Progenitor cell of endocrine pancreas (in vitro differentiated cells): Measurements from ENCODE around the gene THSD4. TPM values are rescaled to one million over a fixed set of nuclear protein-coding genes. Genes with fewer than 3 reads are reported as not detected.

Source experiments
- DNase-seq: peaks from one replicate; pipeline ENCODE4 v3.0.0; 2021; ENCODE audit warnings: low spot score; ENCODE audit not compliant: unreplicated experiment
- H3K27ac Mint-ChIP-seq: 2 replicates; pipeline ENCODE4 v1.8.0; 2021; ENCODE audit warnings: mild to moderate bottlenecking, moderate library complexity, mixed read lengths
- H3K27me3 Mint-ChIP-seq: 2 replicates; pipeline ENCODE4 v1.8.0; 2021; ENCODE audit warnings: mixed read lengths
- H3K36me3 Mint-ChIP-seq: 2 replicates; pipeline ENCODE4 v1.8.0; 2022; ENCODE audit warnings: mixed read lengths; ENCODE audit not compliant: insufficient read depth
- H3K4me1 Mint-ChIP-seq: 2 replicates; pipeline ENCODE4 v1.8.0; 2021; ENCODE audit warnings: low read depth, mixed read lengths
- H3K4me3 Mint-ChIP-seq: 2 replicates; pipeline ENCODE4 v1.8.0; 2021; ENCODE audit warnings: low read depth, mild to moderate bottlenecking, moderate library complexity, mixed read lengths
- H3K9me3 Mint-ChIP-seq: 2 replicates; pipeline ENCODE4 v1.8.0; 2021; ENCODE audit warnings: low read depth, mixed read lengths
- CTCF ChIP-seq: fragments of 200-600 bp; sonication (generic); IDR thresholded peaks from one replicate; pipeline ENCODE4 v1.5.0; 2021; ENCODE audit warnings: antibody characterized with exemption, mild to moderate bottlenecking; ENCODE audit not compliant: unreplicated experiment
- total RNA-seq: library from RNA; stranded (reverse); gene quantifications from 2 replicates; pipeline ENCODE4 v1.2.1, GENCODE V29; 2021

The THSD4 gene
- total RNA-seq, 1 donor from 2014 or later, result 6.8 TPM

- no peak for DNase-seq
- Mint-ChIP-seq H3K9me3 (no peaks in the 10 kb centered on the region), H3K27me3 (peaks cover 14% of the 10 kb centered on the region)
These were observed 619.6 kb downstream of the THSD4 start for GRCh38 chr15:71734709-71735384.

GRCh38 chr15:71735385-71735757, 620.1 kb downstream of the THSD4 start:
- H3K36me3 Mint-ChIP-seq, result no peaks in the 10 kb centered on the region
- H3K4me3 Mint-ChIP-seq, result no peak overlapping the region
- TF ChIP-seq CTCF, result no peak
- no peak overlapping the region for H3K27ac Mint-ChIP-seq
- DNase-seq, result no peak
- H3K9me3 Mint-ChIP-seq, result no peaks in the 10 kb centered on the region
- H3K4me1 Mint-ChIP-seq, result peaks cover 21% of the 10 kb centered on the region
- H3K27me3 Mint-ChIP-seq, result peaks cover 13% of the 10 kb centered on the region

More at GRCh38 chr15:71734709-71735384, 619.6 kb downstream of the THSD4 start:
- Mint-ChIP-seq H3K27ac (no peak overlapping the region), H3K4me3 (no peak overlapping the region), H3K4me1 (peaks cover 21% of the 10 kb centered on the region), H3K36me3 (no peaks in the 10 kb centered on the region)
- no peak for TF ChIP-seq CTCF

- no peak overlapping the region for H3K4me3 Mint-ChIP-seq
- peaks cover 8% of the 10 kb centered on the region for H3K27me3 Mint-ChIP-seq
- TF ChIP-seq CTCF, result no peak
- no peak overlapping the region for H3K27ac Mint-ChIP-seq
- H3K36me3 Mint-ChIP-seq, result no peaks in the 10 kb centered on the region
- no peaks in the 10 kb centered on the region for H3K9me3 Mint-ChIP-seq
- peaks cover 21% of the 10 kb centered on the region for H3K4me1 Mint-ChIP-seq
- DNase-seq, result no peak
These were observed 621.1 kb downstream of the THSD4 start for GRCh38 chr15:71736286-71736947.

- Mint-ChIP-seq H3K27ac (peak overlapping the region; percentile 57), H3K4me1 (peaks cover 19% of the 10 kb centered on the region), H3K9me3 (no peaks in the 10 kb centered on the region), H3K36me3 (no peaks in the 10 kb centered on the region), H3K4me3 (peak overlapping the region; percentile 17), H3K27me3 (no peaks in the 10 kb centered on the region)
- DNase-seq, result no peak
- TF ChIP-seq CTCF, result no peak
These were observed 622.5 kb downstream of the THSD4 start for GRCh38 chr15:71737761-71738160.

- Mint-ChIP-seq H3K27me3 (peaks cover 3% of the 10 kb centered on the region), H3K4me1 (peaks cover 18% of the 10 kb centered on the region), H3K36me3 (no peaks in the 10 kb centered on the region), H3K9me3 (no peaks in the 10 kb centered on the region), H3K4me3 (peak overlapping the region; percentile 20), H3K27ac (peak overlapping the region; percentile 74)
- DNase-seq, result no peak
- TF ChIP-seq CTCF, result no peak
These were observed 624.1 kb downstream of the THSD4 start for GRCh38 chr15:71739355-71739754.
